GM12878 (cell line): ENCODE results near the gene PACS1. TPM values are rescaled to one million over a fixed set of nuclear protein-coding genes. Genes with fewer than 3 reads are reported as not detected.

Source experiments
- BHLHE40 ChIP-seq, 2 experiments: fragments of 450-650 bp in 1 of 2; IDR thresholded peaks; 2 replicates each; pipeline ENCODE4 v1.6.1; 2011 to 2017; ENCODE audit warnings: low read depth in 2 of 2, borderline replicate concordance in 1 of 2, improper control_type of control experiment in 1 of 2, low read length in 1 of 2, mild to moderate bottlenecking in 1 of 2
- BRCA1 ChIP-seq: IDR thresholded peaks from 2 replicates; pipeline ENCODE4 v1.6.1; 2011; ENCODE audit warnings: low read depth, low read length, improper control_type of control experiment
- CBX3 ChIP-seq: fragments of 200-600 bp; sonication (generic); IDR thresholded peaks from 2 replicates; pipeline ENCODE4 v1.6.1; 2016; ENCODE audit warnings: low read depth, borderline replicate concordance
- CHD4 ChIP-seq: fragments of 200-600 bp; sonication (generic); IDR thresholded peaks from 2 replicates; pipeline ENCODE4 v1.6.1; 2016; ENCODE audit warnings: mild to moderate bottlenecking
- DPF2 ChIP-seq: fragments of 450-650 bp; IDR thresholded peaks from 2 replicates; pipeline ENCODE4 v1.6.1; 2017; ENCODE audit warnings: mild to moderate bottlenecking
- EP300 ChIP-seq, 2 experiments: fragments of 150-350 bp in 1 of 2; IDR thresholded peaks; 2 replicates each; pipeline ENCODE4 v1.6.1; 2011 to 2012; ENCODE audit warnings: low read depth in 2 of 2, low read length in 2 of 2, borderline replicate concordance in 1 of 2, improper control_type of control experiment in 1 of 2, inconsistent platforms in 1 of 2; ENCODE audit not compliant: control insufficient read depth in 1 of 2
- FOXK2 ChIP-seq: fragments of 450-650 bp; IDR thresholded peaks from 2 replicates; pipeline ENCODE4 v1.6.1; 2017; ENCODE audit warnings: mild to moderate bottlenecking, moderate library complexity
- GATAD2B ChIP-seq: fragments of 450-650 bp; conservative IDR thresholded peaks from 2 replicates; pipeline ENCODE4 v1.6.1; 2017; ENCODE audit warnings: low read depth, mild to moderate bottlenecking, moderate library complexity
- JUNB ChIP-seq: IDR thresholded peaks from 2 replicates; pipeline ENCODE4 v1.6.1; 2016; ENCODE audit warnings: antibody characterized with exemption, mild to moderate bottlenecking
- PML ChIP-seq: IDR thresholded peaks from 2 replicates; pipeline ENCODE4 v1.6.1; 2012; ENCODE audit warnings: low read length, inconsistent platforms
- PRDM15 ChIP-seq: fragments of 450-650 bp; formaldehyde crosslinking; IDR thresholded peaks from 2 replicates; pipeline ENCODE4 v1.4.0; 2020; ENCODE audit warnings: mild to moderate bottlenecking, moderate library complexity
- RAD21 ChIP-seq: IDR thresholded peaks from 2 replicates; pipeline ENCODE4 v1.6.1; 2011; ENCODE audit warnings: mild to moderate bottlenecking, low read depth, low read length, moderate library complexity; ENCODE audit not compliant: insufficient read depth
- RELA ChIP-seq: fragments of 450-650 bp; IDR thresholded peaks from 2 replicates; pipeline ENCODE4 v1.8.0; 2014; ENCODE audit warnings: borderline replicate concordance; ENCODE audit not compliant: partially characterized antibody
- REST ChIP-seq: IDR thresholded peaks from 2 replicates; pipeline ENCODE4 v1.6.1; 2012; ENCODE audit warnings: mild to moderate bottlenecking, low read depth, low read length
- TCF3 ChIP-seq: IDR thresholded peaks from 2 replicates; pipeline ENCODE4 v1.6.1; 2012; ENCODE audit warnings: low read depth, mild to moderate bottlenecking, low read length, borderline replicate concordance; ENCODE audit not compliant: insufficient read depth
- ZNF217 ChIP-seq: fragments of 450-650 bp; IDR thresholded peaks from 2 replicates; pipeline ENCODE4 v1.6.1; 2017; ENCODE audit warnings: antibody characterized with exemption, mild to moderate bottlenecking
- polyA plus RNA-seq, 11 experiments: library from polyadenylated mRNA; depleted of rRNA in 4 of 11; unstranded in 6 of 11; stranded (reverse) in 5 of 11; fragments of >200 nt; fragmentation: Nextera tagmentation in 4 of 11; fragmentation: Illumina TruSeq in 1 of 11; extraction: Ambion mirVana in 4 of 11; extraction: Trizol in 1 of 11; gene quantifications; 1 replicate in 1 of 11; 2 replicates in 10 of 11; pipeline versions ENCODE4 v1.2.1 to v1.2.3, GENCODE V29; 2011 to 2016; ENCODE audit warnings: inconsistent platforms in 2 of 11, missing spikeins in 2 of 11, low read depth in 1 of 11
- total RNA-seq, 4 experiments: library from RNA; depleted of rRNA in 3 of 4; stranded (reverse); fragments of >200 nt in 3 of 4; fragmentation: Illumina TruSeq in 1 of 4; extraction: Trizol in 1 of 4; gene quantifications; 2 replicates each; pipeline versions ENCODE4 v1.2.1 to v1.2.3, GENCODE V29; 2013 to 2021
- TF ChIP-seq, protein P1 (sequence below): IDR thresholded peaks from 2 replicates; pipeline ENCODE4 v1.6.1; 2011; ENCODE audit warnings: low read depth, low read length, improper control_type of control experiment, borderline replicate concordance
- TF ChIP-seq, protein P2 (sequence below): IDR thresholded peaks from 2 replicates; pipeline ENCODE4 v1.6.1; 2012; ENCODE audit warnings: low read depth, low read length, improper control_type of control experiment

The PACS1 gene
- total and polyA plus RNA-seq, 10 of the 15 experiments (the other 5 are each of a cell fraction or from before 2014, with no cell fraction given): 1.1 to 74.3 (median 17.9) TPM

- TF ChIP-seq RAD21: peak; percentile 90
- TF ChIP-seq, protein P1, sequence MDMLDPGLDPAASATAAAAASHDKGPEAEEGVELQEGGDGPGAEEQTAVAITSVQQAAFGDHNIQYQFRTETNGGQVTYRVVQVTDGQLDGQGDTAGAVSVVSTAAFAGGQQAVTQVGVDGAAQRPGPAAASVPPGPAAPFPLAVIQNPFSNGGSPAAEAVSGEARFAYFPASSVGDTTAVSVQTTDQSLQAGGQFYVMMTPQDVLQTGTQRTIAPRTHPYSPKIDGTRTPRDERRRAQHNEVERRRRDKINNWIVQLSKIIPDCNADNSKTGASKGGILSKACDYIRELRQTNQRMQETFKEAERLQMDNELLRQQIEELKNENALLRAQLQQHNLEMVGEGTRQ: peak; percentile 88
- TF ChIP-seq BHLHE40 (IDR thresholded peaks at IDR 0.05; ENCODE audit: borderline replicate concordance in 1 of 2, low read depth in 2 of 2, low read length in 1 of 2): peak; percentile 91 to 95
- TF ChIP-seq RELA: peak; percentile 100
- peak; percentile 72 for TF ChIP-seq PML
- no peak; the same call in 1 of the 2 replicates for TF ChIP-seq BRCA1
- no peak for TF ChIP-seq CBX3
- peak; percentile 67 for TF ChIP-seq DPF2
- no peak for TF ChIP-seq PRDM15
- TF ChIP-seq EP300 (IDR thresholded peaks at IDR 0.05; ENCODE audit: borderline replicate concordance in 1 of 2, control insufficient read depth in 1 of 2, low read depth in 2 of 2, low read length in 2 of 2): peak; percentile 70 to 85; a peak in 3 of 4 replicates
- 0 out of 2 replicates have a peak, but pooled peaks have one; percentile 43 for TF ChIP-seq GATAD2B
- no peak for TF ChIP-seq FOXK2
- no peak for TF ChIP-seq REST
- TF ChIP-seq JUNB: peak; percentile 43
- TF ChIP-seq CHD4: no peak
- TF ChIP-seq, protein P2, sequence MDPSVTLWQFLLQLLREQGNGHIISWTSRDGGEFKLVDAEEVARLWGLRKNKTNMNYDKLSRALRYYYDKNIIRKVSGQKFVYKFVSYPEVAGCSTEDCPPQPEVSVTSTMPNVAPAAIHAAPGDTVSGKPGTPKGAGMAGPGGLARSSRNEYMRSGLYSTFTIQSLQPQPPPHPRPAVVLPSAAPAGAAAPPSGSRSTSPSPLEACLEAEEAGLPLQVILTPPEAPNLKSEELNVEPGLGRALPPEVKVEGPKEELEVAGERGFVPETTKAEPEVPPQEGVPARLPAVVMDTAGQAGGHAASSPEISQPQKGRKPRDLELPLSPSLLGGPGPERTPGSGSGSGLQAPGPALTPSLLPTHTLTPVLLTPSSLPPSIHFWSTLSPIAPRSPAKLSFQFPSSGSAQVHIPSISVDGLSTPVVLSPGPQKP: no peak
- peak; percentile 84; the same call in 1 of the 2 replicates for TF ChIP-seq TCF3
- TF ChIP-seq ZNF217: no peak
These were observed 152.5 kb downstream of the PACS1 start (continued) for GRCh38 chr11:66222358-66223149.
